Head of caudate nucleus (tissue), 42 donors: ENCODE measurements around the gene RAPGEF1.

Source experiments
- DNase-seq, 42 donors: peaks; one replicate each; pipeline versions ENCODE4 v3.0.0 to v3.0.0-alpha.2; 2020 to 2021; ENCODE audit warnings: mixed read lengths in 7 of 42
- intact Hi-C: fragments of 100-400 bp; cut with DNase I; formaldehyde crosslinking; loops from one replicate; pipeline ENCODE4 v1.15.0; 2022

Gene RAPGEF1

GRCh38 chr9:131735238-131736128 lies 4.4 kb downstream of the RAPGEF1 start:
- intact Hi-C loops = no loop called here

GRCh38 chr9:131734781-131735180 lies 5.1 kb downstream of the RAPGEF1 start:
- intact Hi-C loops = no loop called here
- no peak for DNase-seq

More at GRCh38 chr9:131735238-131736128, 4.4 kb downstream of the RAPGEF1 start:
- no peak for DNase-seq

- intact Hi-C loops = no loop called here
- peak in 5 of 42 donors; percentile 25 to 59 (median 39) for DNase-seq
Observed at GRCh38 chr9:131734165-131734610, 5.7 kb downstream of the RAPGEF1 start.

- DNase-seq = no peak
- intact Hi-C loops = no loop called here
Observed at GRCh38 chr9:131733541-131734061, 6.3 kb downstream of the RAPGEF1 start.

- DNase-seq = peak in 1 of 42 donors; percentile 25
- intact Hi-C loops = no loop called here
Observed at GRCh38 chr9:131732636-131733289, 7.1 kb downstream of the RAPGEF1 start.

- intact Hi-C loops = no loop called here
- no peak for DNase-seq
Observed at GRCh38 chr9:131732061-131732526, 7.8 kb downstream of the RAPGEF1 start.

GRCh38 chr9:131731644-131732043 lies 8.2 kb downstream of the RAPGEF1 start:
- no peak for DNase-seq
- intact Hi-C loops = no loop called here

GRCh38 chr9:131731237-131731636 lies 8.6 kb downstream of the RAPGEF1 start:
- no peak for DNase-seq
- intact Hi-C loops = no loop called here

GRCh38 chr9:131728961-131729360 lies 10.9 kb downstream of the RAPGEF1 start:
- DNase-seq = no peak
- intact Hi-C loops = no loop called here

- intact Hi-C loops = no loop called here
- no peak for DNase-seq
Observed at GRCh38 chr9:131728546-131728910, 11.3 kb downstream of the RAPGEF1 start.

GRCh38 chr9:131727795-131728545 lies 11.9 kb downstream of the RAPGEF1 start:
- intact Hi-C loops = no loop called here
- no peak for DNase-seq

- peak in 6 of 42 donors; percentile 22 to 63 (median 48) for DNase-seq
- intact Hi-C loops = no loop called here
Observed at GRCh38 chr9:131727184-131727759, 12.6 kb downstream of the RAPGEF1 start.

GRCh38 chr9:131724683-131725082 lies 15.2 kb downstream of the RAPGEF1 start:
- intact Hi-C loops = no loop called here
- no peak for DNase-seq

- intact Hi-C loops = no loop called here
- DNase-seq = no peak
Observed at GRCh38 chr9:131723632-131724031, 16.2 kb downstream of the RAPGEF1 start.

GRCh38 chr9:131722255-131722654 lies 17.6 kb downstream of the RAPGEF1 start:
- intact Hi-C loops = no loop called here
- DNase-seq = no peak

- DNase-seq = peak in 1 of 42 donors; percentile 6
- intact Hi-C loops = no loop called here
Observed at GRCh38 chr9:131721076-131721475, 18.8 kb downstream of the RAPGEF1 start.

GRCh38 chr9:131720330-131720729 lies 19.5 kb downstream of the RAPGEF1 start:
- intact Hi-C loops = no loop called here
- no peak for DNase-seq

- no peak for DNase-seq
- intact Hi-C loops = no loop called here
Observed at GRCh38 chr9:131719262-131719908, 20.5 kb downstream of the RAPGEF1 start.
